ENCODE results near the gene GSPT2.

DNA sequence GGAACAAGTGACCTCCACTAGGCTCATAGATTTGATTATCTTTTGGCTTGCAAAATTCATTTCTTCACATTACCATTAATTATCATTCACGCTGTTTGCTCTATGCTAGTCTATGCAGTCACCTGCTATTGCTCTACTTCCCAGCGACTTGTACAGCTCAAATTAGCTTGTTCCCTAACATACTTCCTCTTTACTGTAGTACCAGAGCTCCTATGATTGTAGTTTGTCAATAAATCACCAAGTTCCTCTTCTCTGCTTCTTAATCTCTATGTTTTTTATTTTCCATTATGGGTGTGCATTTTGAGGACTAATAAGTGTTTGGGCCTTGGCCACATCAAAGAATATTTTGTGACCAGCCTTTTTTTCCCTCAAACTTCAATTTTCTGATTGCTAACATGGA lies 6.2 kb upstream of the GSPT2 start:
- TF ChIP-seq, protein P1, sequence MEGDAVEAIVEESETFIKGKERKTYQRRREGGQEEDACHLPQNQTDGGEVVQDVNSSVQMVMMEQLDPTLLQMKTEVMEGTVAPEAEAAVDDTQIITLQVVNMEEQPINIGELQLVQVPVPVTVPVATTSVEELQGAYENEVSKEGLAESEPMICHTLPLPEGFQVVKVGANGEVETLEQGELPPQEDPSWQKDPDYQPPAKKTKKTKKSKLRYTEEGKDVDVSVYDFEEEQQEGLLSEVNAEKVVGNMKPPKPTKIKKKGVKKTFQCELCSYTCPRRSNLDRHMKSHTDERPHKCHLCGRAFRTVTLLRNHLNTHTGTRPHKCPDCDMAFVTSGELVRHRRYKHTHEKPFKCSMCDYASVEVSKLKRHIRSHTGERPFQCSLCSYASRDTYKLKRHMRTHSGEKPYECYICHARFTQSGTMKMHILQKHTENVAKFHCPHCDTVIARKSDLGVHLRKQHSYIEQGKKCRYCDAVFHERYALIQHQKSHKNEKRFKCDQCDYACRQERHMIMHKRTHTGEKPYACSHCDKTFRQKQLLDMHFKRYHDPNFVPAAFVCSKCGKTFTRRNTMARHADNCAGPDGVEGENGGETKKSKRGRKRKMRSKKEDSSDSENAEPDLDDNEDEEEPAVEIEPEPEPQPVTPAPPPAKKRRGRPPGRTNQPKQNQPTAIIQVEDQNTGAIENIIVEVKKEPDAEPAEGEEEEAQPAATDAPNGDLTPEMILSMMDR (conservative IDR thresholded peaks at IDR 0.05; ENCODE audit: low read length) = no peak
- TF ChIP-seq EZH2phosphoT487 (IDR thresholded peaks at IDR 0.05; ENCODE audit: borderline replicate concordance) = no peak

Measured in Loucy (cell line).